ENCODE data around the gene CTNNBIP1.
A peak's percentile ranks its signal among the peaks of the same experiment; 100 is the strongest.
"Not testable (repeated sequence)": the region's sequence is repeated elsewhere in the genome, so short reads cannot be mapped to it uniquely, and the experiment has no call there.

The CTNNBIP1 gene

GRCh38 chr1:9917901-9918300 lies 7.8 kb upstream of the CTNNBIP1 start:
- Histone ChIP-seq H3K27ac (ENCODE audit: insufficient read depth, low read depth, low read length, poor library complexity, severe bottlenecking) (no peak overlapping the region), H3K4me1 (ENCODE audit: control insufficient read depth, insufficient read depth, low read length) (peaks cover 11% of the 10 kb centered on the region), H3K9me3 (ENCODE audit: control insufficient read depth, low read length) (no peaks in the 10 kb centered on the region), H3K27me3 (ENCODE audit: control insufficient read depth, insufficient read depth, low read length, poor library complexity, severe bottlenecking) (no peaks in the 10 kb centered on the region), H3K4me3 (ENCODE audit: insufficient read depth, low read depth, low read length) (no peak overlapping the region), H3K36me3 (ENCODE audit: control insufficient read depth, insufficient read depth, low read length) (no peaks in the 10 kb centered on the region)
- 92 to 100% methylated on average over 1 of the region's 1 CpG for WGBS, 2 experiments

- WGBS, 2 experiments, result 95 to 98% methylated on average over 3 of the region's 3 CpGs
- H3K36me3 ChIP-seq (ENCODE audit: control insufficient read depth, insufficient read depth, low read length); H3K9me3 ChIP-seq (ENCODE audit: control insufficient read depth, low read length); H3K27me3 ChIP-seq (ENCODE audit: control insufficient read depth, insufficient read depth, low read length, poor library complexity, severe bottlenecking); H3K27ac ChIP-seq (ENCODE audit: insufficient read depth, low read depth, low read length, poor library complexity, severe bottlenecking); H3K4me3 ChIP-seq (ENCODE audit: insufficient read depth, low read depth, low read length); H3K4me1 ChIP-seq (ENCODE audit: control insufficient read depth, insufficient read depth, low read length): not testable (repeated sequence)
These were observed 7.4 kb upstream of the CTNNBIP1 start for GRCh38 chr1:9917495-9917894.

GRCh38 chr1:9916452-9916851 lies 6.4 kb upstream of the CTNNBIP1 start:
- Histone ChIP-seq H3K4me3 (ENCODE audit: insufficient read depth, low read depth, low read length) (no peak overlapping the region), H3K4me1 (ENCODE audit: control insufficient read depth, insufficient read depth, low read length) (no peaks in the 10 kb centered on the region), H3K27ac (ENCODE audit: insufficient read depth, low read depth, low read length, poor library complexity, severe bottlenecking) (no peak overlapping the region), H3K9me3 (ENCODE audit: control insufficient read depth, low read length) (no peaks in the 10 kb centered on the region), H3K36me3 (ENCODE audit: control insufficient read depth, insufficient read depth, low read length) (no peaks in the 10 kb centered on the region), H3K27me3 (ENCODE audit: control insufficient read depth, insufficient read depth, low read length, poor library complexity, severe bottlenecking) (no peaks in the 10 kb centered on the region)
- 66 to 92% methylated on average over 2 of the region's 2 CpGs for WGBS, 2 experiments

GRCh38 chr1:9914610-9914937 lies 4.5 kb upstream of the CTNNBIP1 start:
- Histone ChIP-seq H3K9me3 (ENCODE audit: control insufficient read depth, low read length) (no peaks in the 10 kb centered on the region), H3K36me3 (ENCODE audit: control insufficient read depth, insufficient read depth, low read length) (no peaks in the 10 kb centered on the region), H3K27ac (ENCODE audit: insufficient read depth, low read depth, low read length, poor library complexity, severe bottlenecking) (no peak overlapping the region), H3K4me3 (ENCODE audit: insufficient read depth, low read depth, low read length) (no peak overlapping the region), H3K4me1 (ENCODE audit: control insufficient read depth, insufficient read depth, low read length) (peaks cover 7% of the 10 kb centered on the region), H3K27me3 (ENCODE audit: control insufficient read depth, insufficient read depth, low read length, poor library complexity, severe bottlenecking) (no peaks in the 10 kb centered on the region)
- 97 to 100% methylated on average over 2 of the region's 2 CpGs for WGBS, 2 experiments

- H3K9me3 ChIP-seq (ENCODE audit: control insufficient read depth, low read length), result no peaks in the 10 kb centered on the region
- no peaks in the 10 kb centered on the region for H3K36me3 ChIP-seq (ENCODE audit: control insufficient read depth, insufficient read depth, low read length)
- no peak overlapping the region for H3K4me3 ChIP-seq (ENCODE audit: insufficient read depth, low read depth, low read length)
- no peaks in the 10 kb centered on the region for H3K27me3 ChIP-seq (ENCODE audit: control insufficient read depth, insufficient read depth, low read length, poor library complexity, severe bottlenecking)
- peaks cover 16% of the 10 kb centered on the region for H3K4me1 ChIP-seq (ENCODE audit: control insufficient read depth, insufficient read depth, low read length)
- 90 to 91% methylated on average over 12 of the region's 12 CpGs for WGBS, 2 experiments
- H3K27ac ChIP-seq (ENCODE audit: insufficient read depth, low read depth, low read length, poor library complexity, severe bottlenecking), result no peak overlapping the region
These were observed 2.3 kb upstream of the CTNNBIP1 start for GRCh38 chr1:9912264-9912936.

GRCh38 chr1:9910423-9911178 lies 532 bp upstream of the CTNNBIP1 start:
- peak overlapping the region; percentile 28 for H3K27ac ChIP-seq (ENCODE audit: insufficient read depth, low read depth, low read length, poor library complexity, severe bottlenecking)
- H3K9me3 ChIP-seq (ENCODE audit: control insufficient read depth, low read length), result no peaks in the 10 kb centered on the region
- no peaks in the 10 kb centered on the region for H3K27me3 ChIP-seq (ENCODE audit: control insufficient read depth, insufficient read depth, low read length, poor library complexity, severe bottlenecking)
- no peaks in the 10 kb centered on the region for H3K36me3 ChIP-seq (ENCODE audit: control insufficient read depth, insufficient read depth, low read length)
- WGBS, 2 experiments, result 1% methylated on average over 45 of the region's 45 CpGs
- peak overlapping the region; percentile 36 for H3K4me3 ChIP-seq (ENCODE audit: insufficient read depth, low read depth, low read length)
- H3K4me1 ChIP-seq (ENCODE audit: control insufficient read depth, insufficient read depth, low read length), result peaks cover 16% of the 10 kb centered on the region

- WGBS, 2 experiments, result 6 to 7% methylated on average over 47 of the region's 47 CpGs
- Histone ChIP-seq H3K27ac (ENCODE audit: insufficient read depth, low read depth, low read length, poor library complexity, severe bottlenecking) (no peak overlapping the region), H3K36me3 (ENCODE audit: control insufficient read depth, insufficient read depth, low read length) (no peaks in the 10 kb centered on the region), H3K4me3 (ENCODE audit: insufficient read depth, low read depth, low read length) (peak overlapping the region; percentile 74), H3K4me1 (ENCODE audit: control insufficient read depth, insufficient read depth, low read length) (peaks cover 21% of the 10 kb centered on the region), H3K9me3 (ENCODE audit: control insufficient read depth, low read length) (no peaks in the 10 kb centered on the region), H3K27me3 (ENCODE audit: control insufficient read depth, insufficient read depth, low read length, poor library complexity, severe bottlenecking) (no peaks in the 10 kb centered on the region)
These were observed 629 bp downstream of the CTNNBIP1 start for GRCh38 chr1:9909234-9910046.

- no peaks in the 10 kb centered on the region for H3K36me3 ChIP-seq (ENCODE audit: control insufficient read depth, insufficient read depth, low read length)
- 87 to 90% methylated on average over 4 of the region's 4 CpGs for WGBS, 2 experiments
- H3K27ac ChIP-seq (ENCODE audit: insufficient read depth, low read depth, low read length, poor library complexity, severe bottlenecking), result no peak overlapping the region
- peak overlapping the region; percentile 74 for H3K4me3 ChIP-seq (ENCODE audit: insufficient read depth, low read depth, low read length)
- H3K27me3 ChIP-seq (ENCODE audit: control insufficient read depth, insufficient read depth, low read length, poor library complexity, severe bottlenecking), result no peaks in the 10 kb centered on the region
- peaks cover 21% of the 10 kb centered on the region for H3K4me1 ChIP-seq (ENCODE audit: control insufficient read depth, insufficient read depth, low read length)
- H3K9me3 ChIP-seq (ENCODE audit: control insufficient read depth, low read length), result no peaks in the 10 kb centered on the region
These were observed 1.2 kb downstream of the CTNNBIP1 start for GRCh38 chr1:9908871-9909233.

GRCh38 chr1:9907441-9907840 lies 2.6 kb downstream of the CTNNBIP1 start:
- H3K27ac ChIP-seq (ENCODE audit: insufficient read depth, low read depth, low read length, poor library complexity, severe bottlenecking), result no peak overlapping the region
- no peak overlapping the region for H3K4me3 ChIP-seq (ENCODE audit: insufficient read depth, low read depth, low read length)
- H3K4me1 ChIP-seq (ENCODE audit: control insufficient read depth, insufficient read depth, low read length), result peaks cover 21% of the 10 kb centered on the region
- H3K9me3 ChIP-seq (ENCODE audit: control insufficient read depth, low read length), result no peaks in the 10 kb centered on the region
- H3K27me3 ChIP-seq (ENCODE audit: control insufficient read depth, insufficient read depth, low read length, poor library complexity, severe bottlenecking), result no peaks in the 10 kb centered on the region
- H3K36me3 ChIP-seq (ENCODE audit: control insufficient read depth, insufficient read depth, low read length), result no peaks in the 10 kb centered on the region
- WGBS, 2 experiments, result 91 to 92% methylated on average over 5 of the region's 5 CpGs

- Histone ChIP-seq H3K4me3 (ENCODE audit: insufficient read depth, low read depth, low read length) (no peak overlapping the region), H3K9me3 (ENCODE audit: control insufficient read depth, low read length) (no peaks in the 10 kb centered on the region), H3K36me3 (ENCODE audit: control insufficient read depth, insufficient read depth, low read length) (no peaks in the 10 kb centered on the region), H3K27me3 (ENCODE audit: control insufficient read depth, insufficient read depth, low read length, poor library complexity, severe bottlenecking) (no peaks in the 10 kb centered on the region), H3K27ac (ENCODE audit: insufficient read depth, low read depth, low read length, poor library complexity, severe bottlenecking) (no peak overlapping the region), H3K4me1 (ENCODE audit: control insufficient read depth, insufficient read depth, low read length) (peaks cover 21% of the 10 kb centered on the region)
- 95 to 100% methylated on average over 2 of the region's 2 CpGs for WGBS, 2 experiments
These were observed 3.6 kb downstream of the CTNNBIP1 start for GRCh38 chr1:9906466-9906865.
